IMR-90 (cell line): Measurements from ENCODE around the gene SENP7. TPM values are rescaled to one million over a fixed set of nuclear protein-coding genes. Genes with fewer than 3 reads are reported as not detected.

Experiments
- ATAC-seq: fragments of 200-7000 bp; cut with Tn5 transposase; 2 replicates; pipeline ENCODE4 v1.9.1; 2020; ENCODE audit warnings: low read depth, mild to moderate bottlenecking, moderate library complexity
- BruUV-seq: library from RNA; stranded (reverse); fragments of 400-500 nt; replicated peaks from 2 replicates; lab custom pipeline; 2021; lab: Mats Ljungman, UMichigan
- CTCF ChIA-PET: fragments of 300-600 bp; formaldehyde crosslinking; extraction: SDS; loops from one replicate; lab custom pipeline; 2021; ENCODE audit warnings: antibody characterized with exemption; lab: Yijun Ruan, JAX
- POLR2A ChIA-PET: fragments of 300-600 bp; sonication (Branson Sonifier 250); formaldehyde crosslinking; loops from one replicate; lab custom pipeline; 2022; ENCODE audit warnings: antibody characterized with exemption; ENCODE audit not compliant: unreplicated experiment; lab: Charles Lee
- DNase-seq: peaks from one replicate; pipeline ENCODE4 v3.0.0; 2013
- H2AFZ ChIP-seq: replicated peaks from 2 replicates; pipeline ENCODE3; 2013; ENCODE audit warnings: low read length, mild to moderate bottlenecking; ENCODE audit not compliant: poor library complexity
- H2AK5ac ChIP-seq: 2 replicates; pipeline ENCODE4 v1.6.1; 2013; ENCODE audit warnings: low read depth, low read length, inconsistent platforms
- H2AK9ac ChIP-seq: replicated peaks from 2 replicates; pipeline ENCODE3; 2013; ENCODE audit warnings: mild to moderate bottlenecking, low read depth, low read length, moderate library complexity; ENCODE audit not compliant: poor library complexity
- H2BK120ac ChIP-seq: 2 replicates; pipeline ENCODE4 v1.6.1; 2013; ENCODE audit warnings: low read depth, low read length, inconsistent platforms
- H2BK15ac ChIP-seq: 3 replicates; pipeline ENCODE4 v1.6.1; 2013; ENCODE audit warnings: low read depth, low read length, inconsistent platforms
- H2BK20ac ChIP-seq: 2 replicates; pipeline ENCODE4 v1.6.1; 2013; ENCODE audit warnings: low read depth, mild to moderate bottlenecking, inconsistent platforms, low read length, moderate library complexity
- H2BK5ac ChIP-seq: 2 replicates; pipeline ENCODE4 v1.6.1; 2013; ENCODE audit warnings: mild to moderate bottlenecking, low read depth, low read length, inconsistent platforms; ENCODE audit not compliant: poor library complexity, severe bottlenecking
- H3K14ac ChIP-seq: replicated peaks from 2 replicates; pipeline ENCODE4 v1.6.1; 2013; ENCODE audit warnings: low read depth, low read length, inconsistent platforms
- H3K18ac ChIP-seq: 2 replicates; pipeline ENCODE4 v1.6.1; 2013; ENCODE audit warnings: low read depth, low read length, control low read depth
- H3K23ac ChIP-seq: 2 replicates; pipeline ENCODE4 v1.6.1; 2013; ENCODE audit warnings: low read depth, low read length, inconsistent platforms
- H3K27ac ChIP-seq: 2 replicates; pipeline ENCODE4 v1.5.1; 2013; ENCODE audit warnings: mild to moderate bottlenecking, control low read depth, low read length; ENCODE audit not compliant: insufficient read depth
- H3K27me3 ChIP-seq: 2 replicates; pipeline ENCODE4 v1.6.1; 2013; ENCODE audit warnings: low read length; ENCODE audit not compliant: control insufficient read depth, insufficient read depth
- H3K36me3 ChIP-seq: 2 replicates; pipeline ENCODE4 v1.6.1; 2013; ENCODE audit warnings: low read length, mixed read lengths; ENCODE audit not compliant: control insufficient read depth, insufficient read depth
- H3K4ac ChIP-seq: 2 replicates; pipeline ENCODE4 v1.6.1; 2013; ENCODE audit warnings: low read depth, low read length, inconsistent platforms
- H3K4me1 ChIP-seq: 2 replicates; pipeline ENCODE4 v1.6.1; 2013; ENCODE audit warnings: low read length, mixed read lengths; ENCODE audit not compliant: control insufficient read depth, insufficient read depth
- H3K4me2 ChIP-seq: 2 replicates; pipeline ENCODE4 v1.6.1; 2013; ENCODE audit warnings: low read depth, mild to moderate bottlenecking, control low read depth, low read length, moderate library complexity
- H3K4me3 ChIP-seq: 2 replicates; pipeline ENCODE4 v1.5.1; 2013; ENCODE audit warnings: low read depth, mild to moderate bottlenecking, control low read depth, low read length, moderate library complexity; ENCODE audit not compliant: insufficient read depth
- H3K56ac ChIP-seq: 2 replicates; pipeline ENCODE4 v1.6.1; 2013; ENCODE audit warnings: low read length, inconsistent platforms; ENCODE audit not compliant: insufficient read depth; ENCODE audit errors: extremely low read depth
- H3K79me1 ChIP-seq, 2 experiments: 2 replicates each; pipeline ENCODE4 v1.6.1; 2013; ENCODE audit warnings: low read length in 2 of 2, inconsistent platforms in 1 of 2, low read depth in 1 of 2
- H3K9ac ChIP-seq: 2 replicates; pipeline ENCODE4 v1.6.1; 2013; ENCODE audit warnings: low read depth, low read length, control low read depth
- H3K9me1 ChIP-seq: 2 replicates; pipeline ENCODE4 v1.6.1; 2013; ENCODE audit warnings: low read length, inconsistent platforms; ENCODE audit not compliant: insufficient read depth
- H3K9me3 ChIP-seq: 2 replicates; pipeline ENCODE4 v1.6.1; 2013; ENCODE audit warnings: low read length; ENCODE audit not compliant: control insufficient read depth, insufficient read depth
- H4K20me1 ChIP-seq: 2 replicates; pipeline ENCODE4 v1.6.1; 2013; ENCODE audit warnings: low read length, inconsistent platforms; ENCODE audit not compliant: insufficient read depth
- H4K5ac ChIP-seq: 2 replicates; pipeline ENCODE4 v1.6.1; 2013; ENCODE audit warnings: mild to moderate bottlenecking, low read depth, low read length, control low read depth
- H4K8ac ChIP-seq, 2 experiments: 2 replicates each; pipeline ENCODE4 v1.6.1; 2013; ENCODE audit warnings: low read depth in 2 of 2, low read length in 2 of 2, control low read depth in 1 of 2, inconsistent platforms in 1 of 2
- H4K91ac ChIP-seq: 2 replicates; pipeline ENCODE4 v1.6.1; 2013; ENCODE audit warnings: low read depth, low read length, inconsistent platforms; ENCODE audit not compliant: insufficient read depth
- BHLHE40 ChIP-seq: fragments of 150-350 bp; IDR thresholded peaks from 2 replicates; pipeline ENCODE4 v1.6.1; 2016; ENCODE audit warnings: mild to moderate bottlenecking, low read depth, low read length
- CEBPB ChIP-seq: IDR thresholded peaks from 2 replicates; pipeline ENCODE4 v1.6.1; 2012; ENCODE audit warnings: low read depth, low read length, improper control_type of control experiment
- CTCF ChIP-seq: conservative IDR thresholded peaks from 2 replicates; pipeline ENCODE4 v1.5.1; 2012; ENCODE audit warnings: mild to moderate bottlenecking, low read depth, low read length, improper control_type of control experiment
- FOS ChIP-seq: fragments of 150-350 bp; IDR thresholded peaks from 2 replicates; pipeline ENCODE4 v1.6.1; 2016; ENCODE audit warnings: low read depth, low read length
- MAFK ChIP-seq: IDR thresholded peaks from 2 replicates; pipeline ENCODE4 v1.6.1; 2012; ENCODE audit warnings: low read depth, low read length, improper control_type of control experiment
- MAZ ChIP-seq: IDR thresholded peaks from 2 replicates; pipeline ENCODE4 v1.6.1; 2012; ENCODE audit warnings: low read depth, mild to moderate bottlenecking, low read length, improper control_type of control experiment, moderate library complexity, borderline replicate concordance
- NFE2L2 ChIP-seq: fragments of 150-350 bp; IDR thresholded peaks from 2 replicates; pipeline ENCODE4 v1.6.1; 2016; ENCODE audit warnings: low read depth, mild to moderate bottlenecking, low read length
- RCOR1 ChIP-seq: IDR thresholded peaks from 2 replicates; pipeline ENCODE4 v1.6.1; 2012; ENCODE audit warnings: mild to moderate bottlenecking, low read length, improper control_type of control experiment; ENCODE audit not compliant: insufficient replicate concordance
- RFX5 ChIP-seq: IDR thresholded peaks from 2 replicates; pipeline ENCODE4 v1.8.0; 2012; ENCODE audit warnings: low read depth, mild to moderate bottlenecking, low read length, moderate library complexity
- SMC3 ChIP-seq: fragments of 150-350 bp; IDR thresholded peaks from 2 replicates; pipeline ENCODE4 v1.6.1; 2016; ENCODE audit warnings: low read depth, mild to moderate bottlenecking, antibody characterized with exemption, low read length, moderate library complexity
- dilution Hi-C: fragments of 300-500 bp; cut with HindIII; formaldehyde crosslinking; loops from one replicate; pipeline ENCODE4 v1.14.3; 2018; ENCODE audit warnings: low sequenced_read_pairs; ENCODE audit not compliant: unreplicated experiment
- in situ Hi-C: fragments of 300-500 bp; cut with MboI; formaldehyde crosslinking; loops from 3 replicates; pipeline ENCODE4 v1.14.3; 2019; ENCODE audit warnings: low sequenced_read_pairs, inconsistent platforms, mixed read lengths
- intact Hi-C: fragments of 100-400 bp; cut with micrococcal nuclease; formaldehyde crosslinking; loops from 2 replicates; pipeline ENCODE4 v1.10.0; 2022
- polyA plus RNA-seq, 3 experiments: library from polyadenylated mRNA; depleted of rRNA; stranded (reverse); fragments of >200 nt; gene quantifications; 2 replicates each; pipeline ENCODE4 v1.2.3, GENCODE V29; 2012; ENCODE audit warnings: low replicate concordance in 1 of 3
- total RNA-seq: library from RNA; depleted of rRNA; stranded (reverse); fragments of >200 nt; gene quantifications from 2 replicates; pipeline ENCODE4 v1.2.3, GENCODE V29; 2012
- TF ChIP-seq, protein P1 (sequence below): fragments of 150-350 bp; IDR thresholded peaks from 2 replicates; pipeline ENCODE4 v1.6.1; 2017; ENCODE audit warnings: mild to moderate bottlenecking, antibody characterized with exemption, low read length, low read depth
- TF ChIP-seq, protein P2 (sequence below): fragments of 150-350 bp; IDR thresholded peaks from 2 replicates; pipeline ENCODE4 v1.6.1; 2016; ENCODE audit warnings: low read depth, mild to moderate bottlenecking, low read length, moderate library complexity, borderline replicate concordance

SENP7 gene
- total and polyA plus RNA-seq, 2 of the 4 experiments (the other 2 are of a cell fraction), result 5.5 to 8.4 TPM

DNA sequence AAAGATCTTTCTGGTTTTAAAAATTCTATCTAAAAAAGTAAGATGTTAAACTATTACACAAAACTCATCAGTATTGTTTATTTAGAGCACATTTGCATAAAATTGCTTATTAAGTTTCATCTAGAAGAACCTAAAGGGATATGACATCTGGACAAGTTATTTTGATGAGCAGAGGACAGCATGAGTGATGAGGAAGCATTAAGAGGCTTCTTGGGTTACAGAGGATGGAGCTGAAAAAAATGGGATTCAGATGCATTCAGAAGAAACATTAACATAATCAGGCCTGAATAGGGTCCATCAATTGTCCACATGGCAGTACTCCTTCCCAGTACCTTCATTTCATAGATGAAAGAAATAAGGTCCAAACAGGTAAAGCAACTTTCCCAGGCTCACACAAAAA is 234.3 kb downstream of the SENP7 start:
- dilution Hi-C loops (no loop called here), intact Hi-C loops (no loop called here), in situ Hi-C loops (no loop called here)
- H4K91ac ChIP-seq, result no peak overlapping the region
- H3K27ac ChIP-seq, result no peak overlapping the region
- H3K79me1 ChIP-seq, result no peaks in the 10 kb centered on the region
- H3K36me3 ChIP-seq, result no peaks in the 10 kb centered on the region
- ChIA-PET POLR2A (no interaction called here), CTCF (no interaction called here)
- no peaks in the 10 kb centered on the region for H3K9me1 ChIP-seq
- BruUV-seq, result no TSS peak
- H3K18ac ChIP-seq, result no peak overlapping the region
- H4K8ac ChIP-seq, result no peak overlapping the region
- no peak overlapping the region for H3K4me2 ChIP-seq
- H3K56ac ChIP-seq, result no peak overlapping the region
- no peaks in the 10 kb centered on the region for H3K9me3 ChIP-seq
- H3K4ac ChIP-seq, result no peak overlapping the region
- DNase-seq (no peak), ATAC-seq (no peak)
- H3K4me1 ChIP-seq, result no peaks in the 10 kb centered on the region; the same call in 1 of the 2 replicates
- no peak overlapping the region for H2BK15ac ChIP-seq
- no peak overlapping the region for H2BK20ac ChIP-seq
- no peak overlapping the region for H3K14ac ChIP-seq
- no peak overlapping the region for H2AK5ac ChIP-seq
- no peak overlapping the region for H3K9ac ChIP-seq
- no peak overlapping the region for H2AK9ac ChIP-seq
- no peak overlapping the region for H2AFZ ChIP-seq
- H4K20me1 ChIP-seq, result no peaks in the 10 kb centered on the region
- H4K5ac ChIP-seq, result no peak overlapping the region
- no peak overlapping the region for H2BK120ac ChIP-seq
- TF ChIP-seq, protein P1, sequence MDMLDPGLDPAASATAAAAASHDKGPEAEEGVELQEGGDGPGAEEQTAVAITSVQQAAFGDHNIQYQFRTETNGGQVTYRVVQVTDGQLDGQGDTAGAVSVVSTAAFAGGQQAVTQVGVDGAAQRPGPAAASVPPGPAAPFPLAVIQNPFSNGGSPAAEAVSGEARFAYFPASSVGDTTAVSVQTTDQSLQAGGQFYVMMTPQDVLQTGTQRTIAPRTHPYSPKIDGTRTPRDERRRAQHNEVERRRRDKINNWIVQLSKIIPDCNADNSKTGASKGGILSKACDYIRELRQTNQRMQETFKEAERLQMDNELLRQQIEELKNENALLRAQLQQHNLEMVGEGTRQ, result no peak
- TF ChIP-seq, protein P2, sequence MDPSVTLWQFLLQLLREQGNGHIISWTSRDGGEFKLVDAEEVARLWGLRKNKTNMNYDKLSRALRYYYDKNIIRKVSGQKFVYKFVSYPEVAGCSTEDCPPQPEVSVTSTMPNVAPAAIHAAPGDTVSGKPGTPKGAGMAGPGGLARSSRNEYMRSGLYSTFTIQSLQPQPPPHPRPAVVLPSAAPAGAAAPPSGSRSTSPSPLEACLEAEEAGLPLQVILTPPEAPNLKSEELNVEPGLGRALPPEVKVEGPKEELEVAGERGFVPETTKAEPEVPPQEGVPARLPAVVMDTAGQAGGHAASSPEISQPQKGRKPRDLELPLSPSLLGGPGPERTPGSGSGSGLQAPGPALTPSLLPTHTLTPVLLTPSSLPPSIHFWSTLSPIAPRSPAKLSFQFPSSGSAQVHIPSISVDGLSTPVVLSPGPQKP, result no peak
- TF ChIP-seq MAFK (no peak), CTCF (no peak), MAZ (no peak), RCOR1 (no peak), RFX5 (no peak), BHLHE40 (no peak), SMC3 (no peak), FOS (no peak), CEBPB (no peak), NFE2L2 (no peak)
- no peaks in the 10 kb centered on the region for H3K27me3 ChIP-seq
- no peak overlapping the region for H2BK5ac ChIP-seq
- no peak overlapping the region for H3K4me3 ChIP-seq
- no peak overlapping the region for H3K23ac ChIP-seq
